Measurements from ENCODE around the gene IPO13.

GRCh38 chr1:43990271-43991199, 43.8 kb downstream of the IPO13 start:
- TF ChIP-seq CTCF (IDR thresholded peaks at IDR 0.05) = no peak
- TF ChIP-seq POLR2A (IDR thresholded peaks at IDR 0.05) = no peak
